Breast epithelium (tissue), 4 donors: ENCODE results near the gene PIK3IP1. TPM values are rescaled to one million over a fixed set of nuclear protein-coding genes. Genes with fewer than 3 reads are reported as not detected.

Experiments used
- DNase-seq, 2 donors: peaks; one replicate each; pipeline ENCODE4 v3.0.0-alpha.2; 2019; ENCODE audit warnings: low spot score in 2 of 2
- H3K27ac ChIP-seq, 2 donors: fragments of 200-600 bp; sonication (generic) in 1 of 2; one replicate each; pipeline ENCODE4 v1.5.1; 2016 to 2019; ENCODE audit warnings: mild to moderate bottlenecking in 1 of 2
- H3K27me3 ChIP-seq, 2 donors: fragments of 200-600 bp; sonication (generic) in 1 of 2; one replicate each; pipeline versions ENCODE4 v1.5.1 to v1.6.0; 2017 to 2019; ENCODE audit warnings: control low read depth in 1 of 2, mild to moderate bottlenecking in 1 of 2
- H3K36me3 ChIP-seq: fragments of 200-600 bp; one replicate; pipeline ENCODE4 v1.5.1; 2019
- H3K4me1 ChIP-seq, 2 donors: fragments of 200-600 bp; sonication (generic); one replicate each; pipeline ENCODE4 v1.5.1; 2016 to 2019; ENCODE audit warnings: control low read depth in 1 of 2
- H3K4me3 ChIP-seq, 3 donors: fragments of 200-600 bp; sonication (generic); 1 replicate in 2 of 3; 2 replicates in 1 of 3; pipeline ENCODE4 v1.5.1; 2016 to 2019; ENCODE audit warnings: mild to moderate bottlenecking in 3 of 3, moderate library complexity in 2 of 3
- H3K9me3 ChIP-seq, 2 donors: fragments of 200-600 bp; sonication (generic) in 1 of 2; one replicate each; pipeline ENCODE4 v1.5.1; 2016 to 2019; ENCODE audit warnings: control low read depth in 1 of 2
- POLR2A ChIP-seq: fragments of 450-650 bp; IDR thresholded peaks from one replicate; pipeline ENCODE4 v1.6.1; 2016; ENCODE audit warnings: antibody characterized with exemption, mild to moderate bottlenecking, moderate library complexity
- POLR2AphosphoS5 ChIP-seq, 3 donors: sonication (generic); formaldehyde crosslinking; IDR thresholded peaks; one replicate each; pipeline ENCODE4 v1.6.1; 2017; ENCODE audit warnings: antibody characterized with exemption in 3 of 3
- intact Hi-C: fragments of 100-400 bp; cut with DNase I; formaldehyde crosslinking; loops from one replicate; pipeline ENCODE4 v1.15.1; 2023; ENCODE audit warnings: low total_unique reads
- total RNA-seq, 3 donors: library from RNA; depleted of rRNA; stranded (reverse); fragments of >200 nt; gene quantifications; one replicate each; pipeline ENCODE4 v1.1.0, GENCODE V29; 2016
- TF ChIP-seq, protein P1 (sequence below), 3 donors: fragments of 450-650 bp; IDR thresholded peaks; one replicate each; pipeline ENCODE4 v1.5.1; 2016 to 2017; ENCODE audit warnings: antibody characterized with exemption in 3 of 3, mild to moderate bottlenecking in 3 of 3, moderate library complexity in 3 of 3

Gene PIK3IP1
- total RNA-seq, 3 donors from 2014 or later: 43.3 to 109 (median 72.5) TPM

DNA sequence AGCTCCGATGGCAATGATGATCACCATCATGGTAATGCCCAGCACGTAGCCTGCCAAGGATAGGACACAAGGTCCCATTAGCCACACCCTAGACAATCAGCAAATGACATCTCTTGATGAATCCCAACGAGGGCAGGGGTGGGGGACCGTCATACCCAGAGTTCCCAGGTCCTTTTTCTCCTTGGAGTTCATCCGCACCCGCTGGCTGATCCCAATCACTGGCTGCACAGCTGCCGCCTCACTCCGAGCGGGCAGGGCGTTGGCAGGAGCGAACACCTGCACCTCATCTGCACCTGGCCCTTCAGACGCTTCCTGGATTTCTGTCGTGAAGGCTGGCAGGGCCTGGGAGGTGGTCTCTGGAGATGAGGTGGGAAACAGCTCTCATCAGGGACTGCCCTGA, 2.9 kb downstream of the PIK3IP1 start:
- H3K9me3 ChIP-seq: no peaks in the 10 kb centered on the region
- no peaks in the 10 kb centered on the region for H3K27me3 ChIP-seq
- H3K27ac ChIP-seq: peak overlapping the region; percentile 94 to 98
- intact Hi-C loops: no loop called here
- peaks cover 6 to 27% of the 10 kb centered on the region in 2 donors for H3K4me1 ChIP-seq
- no peaks in the 10 kb centered on the region for H3K36me3 ChIP-seq
- TF ChIP-seq POLR2AphosphoS5 (IDR thresholded peaks at IDR 0.05) (no peak), POLR2A (no peak)
- TF ChIP-seq, protein P1, sequence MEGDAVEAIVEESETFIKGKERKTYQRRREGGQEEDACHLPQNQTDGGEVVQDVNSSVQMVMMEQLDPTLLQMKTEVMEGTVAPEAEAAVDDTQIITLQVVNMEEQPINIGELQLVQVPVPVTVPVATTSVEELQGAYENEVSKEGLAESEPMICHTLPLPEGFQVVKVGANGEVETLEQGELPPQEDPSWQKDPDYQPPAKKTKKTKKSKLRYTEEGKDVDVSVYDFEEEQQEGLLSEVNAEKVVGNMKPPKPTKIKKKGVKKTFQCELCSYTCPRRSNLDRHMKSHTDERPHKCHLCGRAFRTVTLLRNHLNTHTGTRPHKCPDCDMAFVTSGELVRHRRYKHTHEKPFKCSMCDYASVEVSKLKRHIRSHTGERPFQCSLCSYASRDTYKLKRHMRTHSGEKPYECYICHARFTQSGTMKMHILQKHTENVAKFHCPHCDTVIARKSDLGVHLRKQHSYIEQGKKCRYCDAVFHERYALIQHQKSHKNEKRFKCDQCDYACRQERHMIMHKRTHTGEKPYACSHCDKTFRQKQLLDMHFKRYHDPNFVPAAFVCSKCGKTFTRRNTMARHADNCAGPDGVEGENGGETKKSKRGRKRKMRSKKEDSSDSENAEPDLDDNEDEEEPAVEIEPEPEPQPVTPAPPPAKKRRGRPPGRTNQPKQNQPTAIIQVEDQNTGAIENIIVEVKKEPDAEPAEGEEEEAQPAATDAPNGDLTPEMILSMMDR (IDR thresholded peaks at IDR 0.05): no peak
- H3K4me3 ChIP-seq: peak overlapping the region in 2 of 3 donors; percentile 85 to 93
- no peak for DNase-seq

- Histone ChIP-seq H3K4me3 (peak overlapping the region in 1 of 3 donors; percentile 93), H3K4me1 (peaks cover 6 to 27% of the 10 kb centered on the region in 2 donors), H3K27me3 (no peaks in the 10 kb centered on the region), H3K36me3 (no peaks in the 10 kb centered on the region), H3K9me3 (no peaks in the 10 kb centered on the region), H3K27ac (peak overlapping the region; percentile 94 to 98)
- TF ChIP-seq POLR2AphosphoS5 (IDR thresholded peaks at IDR 0.05): no peak
- intact Hi-C loops: no loop called here
- no peak for DNase-seq
Measured at GRCh38 chr22:31288496-31289240, 3.6 kb downstream of the PIK3IP1 start.

DNA sequence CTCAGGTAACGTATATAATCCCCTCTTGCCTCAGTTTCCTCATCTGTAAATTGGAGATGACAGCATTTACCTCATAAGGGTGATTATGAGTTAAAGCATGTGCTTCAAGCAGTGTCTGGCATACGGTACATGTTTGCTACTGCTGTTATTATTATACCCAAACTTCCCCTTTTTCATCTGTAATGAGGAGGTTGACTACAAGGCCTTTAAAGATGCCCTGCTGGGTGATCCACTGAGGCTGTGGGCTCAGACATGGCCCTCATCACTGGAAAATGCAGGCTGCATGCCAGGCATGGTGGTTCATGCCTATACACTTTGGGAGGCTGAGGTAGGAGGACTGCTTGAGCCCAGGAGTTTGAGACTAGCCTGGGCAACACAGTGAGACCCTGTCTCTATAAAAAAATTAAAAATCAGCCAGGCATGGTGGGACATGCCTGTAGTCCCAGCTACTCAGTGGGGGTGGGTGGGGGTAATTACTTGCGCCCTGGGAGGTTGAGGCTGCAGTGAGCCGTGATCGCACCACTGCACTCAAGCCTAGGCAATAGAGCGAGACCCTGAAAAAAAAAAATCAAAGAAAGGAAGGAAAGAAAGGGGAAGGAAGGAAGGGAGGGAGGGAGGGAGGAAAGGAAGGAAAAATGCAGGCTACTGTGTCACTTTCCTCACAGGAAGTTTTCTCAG, 4.3 kb downstream of the PIK3IP1 start:
- H3K27me3 ChIP-seq: no peaks in the 10 kb centered on the region
- intact Hi-C loops: no loop called here
- H3K4me3 ChIP-seq: no peak overlapping the region
- no peaks in the 10 kb centered on the region for H3K9me3 ChIP-seq
- H3K4me1 ChIP-seq: peaks cover 6 to 27% of the 10 kb centered on the region in 2 donors
- no peak for DNase-seq
- H3K36me3 ChIP-seq: no peaks in the 10 kb centered on the region
- TF ChIP-seq, protein P1 (IDR thresholded peaks at IDR 0.05): no peak
- H3K27ac ChIP-seq: peak overlapping the region; percentile 94 to 98

GRCh38 chr22:31286360-31287255, 5.7 kb downstream of the PIK3IP1 start:
- Histone ChIP-seq H3K27ac (peak overlapping the region; percentile 72 to 94), H3K36me3 (peaks cover 5% of the 10 kb centered on the region), H3K9me3 (no peaks in the 10 kb centered on the region), H3K4me3 (no peak overlapping the region), H3K27me3 (no peaks in the 10 kb centered on the region), H3K4me1 (peaks cover 6 to 27% of the 10 kb centered on the region in 2 donors)
- no peak for DNase-seq
- TF ChIP-seq POLR2A: no peak
- TF ChIP-seq, protein P1 (IDR thresholded peaks at IDR 0.05): no peak
- TF ChIP-seq POLR2AphosphoS5 (IDR thresholded peaks at IDR 0.05): no peak
- intact Hi-C loops: no loop called here

- TF ChIP-seq POLR2A (no peak), POLR2AphosphoS5 (IDR thresholded peaks at IDR 0.05) (no peak)
- TF ChIP-seq, protein P1 (IDR thresholded peaks at IDR 0.05): no peak
- no peak for DNase-seq
- Histone ChIP-seq H3K4me1 (peaks cover under 1 to 24% of the 10 kb centered on the region in 2 donors), H3K27me3 (no peaks in the 10 kb centered on the region), H3K27ac (peak overlapping the region; percentile 72 to 90), H3K36me3 (peaks cover 8% of the 10 kb centered on the region), H3K9me3 (no peaks in the 10 kb centered on the region), H3K4me3 (no peak overlapping the region)
- intact Hi-C loops: no loop called here
Measured at GRCh38 chr22:31284281-31285155, 7.8 kb downstream of the PIK3IP1 start.
